NCI-H748 (cell line): ENCODE results near the gene TTC28.

Experiments used
- DNase-seq: peaks from one replicate; lab custom pipeline; 2025; ENCODE audit not compliant: unreplicated experiment; lab: John Stamatoyannopoulos, UW

Gene TTC28

DNA sequence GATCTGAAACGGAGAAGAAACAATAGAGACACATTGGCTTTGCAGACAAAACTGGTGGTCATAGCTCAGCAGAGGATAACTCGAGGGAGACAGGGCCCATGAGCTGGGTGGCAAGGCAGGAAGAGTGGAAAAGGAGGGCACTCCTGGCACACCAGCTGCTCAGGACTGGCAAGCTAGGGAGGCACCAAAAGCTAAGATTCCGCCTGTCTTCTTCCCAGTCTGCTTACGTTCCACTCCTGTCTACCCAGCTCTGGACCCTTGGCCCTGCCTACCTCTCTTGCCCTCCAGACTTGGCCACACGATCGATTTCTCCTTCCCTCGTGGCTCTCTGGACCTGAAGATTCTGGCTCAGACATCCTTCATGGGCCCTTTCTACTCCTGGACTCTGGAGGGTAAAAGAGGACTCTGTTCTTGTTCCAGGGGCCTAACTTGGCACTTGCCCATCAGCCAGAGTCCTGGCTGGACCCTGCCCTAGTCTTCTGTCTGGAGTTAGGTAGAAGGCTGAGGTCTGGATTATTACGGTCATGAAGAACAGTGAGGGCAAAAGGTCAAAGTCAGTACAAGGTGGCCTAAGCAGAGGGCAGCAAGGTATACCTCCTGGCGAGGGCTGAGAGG, 645.4 kb downstream of the TTC28 start:
- DNase-seq, result no peak

DNA sequence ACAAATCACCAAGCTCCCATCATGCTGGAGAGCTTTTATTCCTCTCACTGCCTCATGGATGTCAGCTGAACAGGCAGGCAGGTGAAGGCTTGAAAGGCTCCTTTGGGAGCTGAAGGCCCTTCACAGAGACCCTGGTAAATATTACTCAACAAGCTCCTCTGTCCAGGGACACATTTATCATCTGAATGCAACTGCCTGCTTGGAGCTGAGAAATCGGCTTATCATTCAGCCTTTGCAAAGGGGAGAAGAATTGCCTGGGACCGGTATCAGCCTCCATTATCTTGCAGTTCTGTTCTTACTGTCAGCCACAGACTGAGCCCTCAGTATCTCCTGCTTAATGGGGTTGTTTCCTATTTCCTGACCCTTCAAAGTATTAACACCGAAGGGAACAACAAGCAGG, 646.8 kb downstream of the TTC28 start:
- DNase-seq, result no peak

DNA sequence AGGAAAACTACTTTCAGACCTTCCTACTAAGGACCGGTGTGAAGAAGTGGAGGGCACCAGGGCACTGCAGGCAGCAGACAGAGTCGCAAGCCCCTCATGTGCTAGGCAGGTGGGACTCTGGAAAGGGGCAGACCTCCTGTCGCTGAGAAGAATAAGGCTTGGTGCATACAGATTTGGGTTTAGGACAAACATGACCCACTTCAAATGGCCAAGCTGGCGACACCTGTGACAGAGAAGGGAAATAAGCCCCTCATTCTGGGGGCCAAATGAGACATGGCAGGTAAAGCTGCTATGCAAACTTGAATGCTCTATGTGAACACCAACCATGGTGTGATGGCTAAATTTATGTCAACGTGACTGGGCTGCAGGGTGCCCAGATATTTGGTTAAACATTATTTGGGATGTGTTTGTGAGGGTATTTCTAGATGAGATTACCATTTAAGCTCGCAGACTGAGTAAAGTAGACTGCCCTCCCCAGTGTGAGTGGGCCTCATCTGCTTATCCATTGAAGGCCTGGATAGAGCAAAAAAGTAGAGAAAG, 648.2 kb downstream of the TTC28 start:
- DNase-seq, result no peak

DNA sequence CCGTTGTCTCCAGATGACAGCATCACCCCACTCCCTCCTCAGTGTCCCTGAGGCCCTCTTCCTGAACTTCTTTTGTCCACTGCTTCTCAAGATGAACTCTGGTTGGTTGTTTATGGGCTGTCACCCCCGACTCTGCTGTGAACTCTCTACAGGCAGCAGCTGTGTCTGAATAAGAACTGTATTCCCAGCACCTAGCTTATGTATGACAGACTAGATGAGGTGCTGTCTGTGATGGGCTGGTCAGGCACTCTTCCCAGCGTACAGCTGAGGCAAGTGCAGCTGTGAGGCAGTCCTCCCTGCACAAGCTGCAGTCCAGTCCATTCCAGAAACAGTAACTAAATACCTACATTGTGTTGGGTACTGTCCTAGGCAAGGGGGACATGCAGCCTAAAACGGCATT, 649.2 kb downstream of the TTC28 start:
- DNase-seq, result no peak

DNA sequence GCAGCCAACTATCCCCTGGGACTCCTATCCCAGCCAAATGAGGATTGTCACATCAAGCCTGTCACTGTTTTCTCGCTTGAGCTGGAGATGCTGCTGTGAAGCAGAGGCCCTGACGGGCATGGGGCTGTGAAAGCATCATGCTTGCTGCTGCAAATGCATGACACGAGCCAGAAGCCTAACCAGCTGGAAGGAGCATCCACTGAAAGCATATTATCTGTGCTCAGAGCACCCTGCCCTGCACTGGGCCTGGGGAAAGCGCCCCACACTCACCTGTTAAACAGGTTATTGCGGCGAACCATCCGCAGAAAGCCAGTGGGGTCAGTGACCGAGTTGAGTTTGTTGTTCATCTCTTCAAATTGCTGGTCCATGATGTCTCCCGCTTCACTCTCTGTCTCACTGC, 649.7 kb downstream of the TTC28 start:
- peak; percentile 12 for DNase-seq

DNA sequence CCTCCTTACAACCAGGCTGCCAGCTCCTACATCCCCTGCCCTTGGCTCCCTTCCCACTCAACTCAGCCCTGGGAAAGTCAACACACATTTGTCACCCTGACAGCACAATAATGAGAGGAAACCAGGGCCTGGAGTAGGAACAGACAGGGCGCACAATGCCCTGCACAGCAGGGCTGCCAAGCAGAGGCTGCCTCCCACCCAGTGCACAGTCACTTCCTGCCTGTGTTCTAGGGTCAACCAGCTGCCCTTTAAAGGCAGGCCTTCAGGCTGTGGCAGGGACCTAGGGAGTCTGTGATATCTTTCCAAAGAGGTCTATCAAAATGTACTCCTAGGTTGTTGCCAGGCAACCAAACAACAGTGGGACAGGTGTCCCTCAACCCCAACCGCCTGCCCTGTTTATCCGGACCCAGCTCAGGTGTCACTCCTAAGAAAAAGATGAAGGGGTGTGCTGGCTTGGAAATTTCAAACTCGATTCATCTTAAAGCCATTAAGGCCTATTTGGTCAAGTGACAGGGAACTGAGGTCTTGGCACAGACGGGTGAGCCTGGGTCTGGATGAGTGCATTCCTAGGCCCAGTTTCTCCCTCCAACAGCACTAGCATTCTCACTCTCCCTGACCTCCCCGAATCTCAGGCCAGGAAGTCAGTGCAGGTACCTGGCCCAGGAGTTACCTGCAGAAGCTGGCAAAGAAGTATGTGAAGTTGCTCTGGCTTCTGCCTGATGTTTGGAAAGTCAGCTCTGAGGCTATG, 650.3 kb downstream of the TTC28 start:
- peak; percentile 93 for DNase-seq

DNA sequence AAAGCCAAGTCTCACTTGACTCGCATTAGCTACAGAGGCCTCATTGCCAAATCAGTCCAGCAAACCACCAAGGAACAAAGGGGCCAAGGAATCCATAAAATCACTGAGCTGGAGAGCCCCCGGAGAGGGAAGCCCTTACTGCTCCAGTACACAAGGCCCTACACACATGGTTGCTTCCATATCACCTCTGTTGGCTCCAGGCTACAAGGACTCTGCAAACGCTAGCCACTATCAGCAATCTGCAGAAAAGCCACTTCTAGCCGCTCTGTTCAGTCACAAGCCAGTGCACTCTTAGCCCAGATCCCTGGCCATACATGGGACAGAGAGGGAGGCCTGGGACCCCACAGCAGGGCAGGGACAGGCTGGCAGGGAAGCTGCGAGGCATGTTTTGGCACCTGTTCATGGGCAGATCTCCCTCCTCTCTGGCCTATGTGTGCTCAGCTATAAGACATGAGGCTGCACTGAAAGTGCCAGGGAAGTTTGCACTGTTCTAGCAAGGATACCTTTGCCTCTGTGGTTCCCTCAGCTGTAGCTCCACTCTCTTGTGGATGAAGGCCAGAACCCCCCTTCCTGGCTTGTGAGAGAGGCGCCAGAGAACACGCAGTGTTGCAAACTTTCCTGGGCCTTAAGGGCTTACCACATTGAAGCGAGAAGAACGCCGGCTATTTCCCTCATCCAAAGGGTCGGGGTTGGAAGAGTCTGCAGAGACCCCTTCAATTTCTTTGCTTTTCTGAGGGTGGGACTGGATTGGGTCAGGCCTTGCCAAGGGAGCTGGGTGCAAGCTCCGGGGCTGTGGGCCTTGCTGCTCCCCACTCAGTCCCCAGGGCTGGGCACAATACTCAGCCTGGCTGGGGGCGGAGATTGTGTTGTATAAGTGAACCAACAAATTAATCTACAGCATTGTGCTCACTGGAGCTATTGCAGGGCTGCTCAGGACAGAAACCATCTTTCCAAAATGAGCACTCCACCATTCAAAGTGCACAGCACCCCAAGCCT, 651.9 kb downstream of the TTC28 start:
- DNase-seq, result no peak

DNA sequence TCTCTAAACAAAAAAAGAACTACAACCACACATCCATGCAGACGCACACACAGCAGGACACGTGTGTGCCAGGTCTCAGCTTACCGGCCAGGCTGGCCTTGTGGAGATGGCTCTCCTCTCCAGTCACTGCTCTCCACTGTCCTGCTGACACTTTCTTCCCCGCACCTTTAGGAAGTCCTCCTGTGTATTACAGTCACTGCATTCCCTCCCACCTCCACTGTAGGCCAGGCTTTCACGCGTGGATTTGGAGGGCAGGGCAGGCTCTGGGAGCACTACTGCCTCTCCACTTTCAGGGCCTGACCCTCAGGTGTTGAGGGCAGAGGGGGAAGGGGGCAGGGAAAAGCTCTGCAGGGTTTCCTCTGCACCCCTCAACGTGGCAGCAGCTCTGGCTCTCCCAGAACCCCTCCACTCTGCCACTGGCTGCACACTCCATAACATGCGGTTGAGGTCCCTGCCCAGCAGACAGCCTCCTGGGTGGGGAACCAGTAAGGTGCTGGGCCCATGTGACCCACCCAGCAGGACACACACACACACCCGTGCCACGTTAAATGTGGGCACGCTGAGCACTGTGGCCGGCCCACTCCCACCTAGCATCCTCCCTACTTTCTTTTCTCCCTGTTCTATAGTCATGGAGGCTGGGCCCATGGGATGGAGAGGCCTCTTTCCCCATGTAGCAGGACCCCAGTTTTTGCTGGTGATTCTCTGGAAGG, 653.6 kb downstream of the TTC28 start:
- DNase-seq, result no peak

DNA sequence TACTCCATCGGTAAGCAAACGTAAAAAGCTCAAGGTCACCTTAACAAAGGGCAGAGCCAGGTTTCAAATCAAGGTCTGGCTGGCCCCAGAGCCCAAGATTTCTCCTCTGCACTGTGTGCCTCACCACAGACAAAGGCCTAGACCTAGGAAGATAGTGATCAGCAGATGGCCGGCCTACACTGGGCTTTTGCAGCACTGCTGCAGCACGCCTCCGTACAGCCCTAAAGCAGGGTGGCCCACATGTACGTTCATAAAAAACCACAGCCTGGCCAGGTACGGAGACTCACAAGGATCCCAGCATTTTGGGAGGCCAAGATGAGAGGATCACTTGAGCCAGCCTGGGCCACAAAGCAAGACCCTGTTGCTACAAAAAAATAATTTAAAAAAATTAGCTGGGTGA, 654.3 kb downstream of the TTC28 start:
- no peak for DNase-seq

DNA sequence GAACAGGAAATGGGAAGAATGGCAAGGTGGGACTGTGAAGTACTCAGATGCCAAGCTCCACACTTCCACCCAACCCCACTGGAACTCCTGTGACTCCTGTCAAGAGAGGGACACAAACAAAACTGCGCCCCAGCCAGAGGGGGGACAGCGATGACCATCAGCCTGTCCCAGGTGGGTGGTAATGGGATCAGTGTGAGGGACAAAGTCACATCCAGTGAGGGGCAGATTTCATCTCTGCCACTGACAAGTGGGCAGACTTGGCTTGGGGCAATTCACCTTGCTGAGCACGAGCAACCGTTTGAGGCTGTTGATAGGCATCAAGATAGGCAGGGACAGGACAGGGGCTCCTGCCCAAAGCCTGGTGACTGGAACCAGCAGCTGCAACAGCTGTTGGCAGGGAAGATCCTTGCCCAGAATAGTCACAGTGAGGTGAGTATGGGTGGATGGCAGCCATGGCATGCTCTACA, 655.2 kb downstream of the TTC28 start:
- DNase-seq, result no peak

DNA sequence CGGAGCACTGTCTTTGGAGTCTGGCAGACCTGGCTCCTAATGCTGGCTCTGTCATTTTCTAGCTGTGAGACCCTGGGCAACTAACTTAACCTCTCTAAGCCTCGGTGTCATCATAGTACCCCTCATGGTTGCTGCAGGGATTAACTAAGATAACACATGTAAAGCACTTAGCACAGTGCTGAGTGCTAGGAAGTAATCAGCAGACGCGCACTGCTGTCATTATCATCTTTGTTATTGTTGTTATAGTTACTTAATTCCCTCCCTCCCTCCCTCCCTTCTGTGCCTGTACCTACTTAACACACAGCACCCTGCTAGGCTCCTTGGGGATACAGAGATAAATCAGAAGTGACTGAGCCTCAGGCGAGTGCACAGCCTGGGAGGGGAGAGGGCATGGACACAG, 655.9 kb downstream of the TTC28 start:
- DNase-seq, result peak; percentile 3

DNA sequence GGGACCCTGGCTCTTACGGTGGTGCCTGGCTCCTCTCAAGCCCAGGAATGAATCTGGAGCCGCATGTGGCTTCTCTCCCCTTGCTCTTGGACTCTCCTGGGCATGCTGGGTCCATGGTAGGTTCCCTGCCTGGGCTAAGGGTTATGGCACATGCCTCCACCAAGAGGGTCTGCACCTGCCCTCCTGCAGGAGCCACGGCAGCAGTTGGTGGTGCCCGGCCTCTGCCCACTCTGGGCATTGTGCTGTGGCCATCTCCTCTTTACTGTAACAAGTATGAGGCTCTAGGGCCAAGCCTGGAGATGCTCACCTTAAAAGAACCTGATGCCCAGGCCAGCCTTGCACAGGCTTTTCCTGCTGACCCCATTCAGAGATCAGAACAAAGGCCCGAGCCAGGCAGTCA, 656.6 kb downstream of the TTC28 start:
- DNase-seq, result no peak

DNA sequence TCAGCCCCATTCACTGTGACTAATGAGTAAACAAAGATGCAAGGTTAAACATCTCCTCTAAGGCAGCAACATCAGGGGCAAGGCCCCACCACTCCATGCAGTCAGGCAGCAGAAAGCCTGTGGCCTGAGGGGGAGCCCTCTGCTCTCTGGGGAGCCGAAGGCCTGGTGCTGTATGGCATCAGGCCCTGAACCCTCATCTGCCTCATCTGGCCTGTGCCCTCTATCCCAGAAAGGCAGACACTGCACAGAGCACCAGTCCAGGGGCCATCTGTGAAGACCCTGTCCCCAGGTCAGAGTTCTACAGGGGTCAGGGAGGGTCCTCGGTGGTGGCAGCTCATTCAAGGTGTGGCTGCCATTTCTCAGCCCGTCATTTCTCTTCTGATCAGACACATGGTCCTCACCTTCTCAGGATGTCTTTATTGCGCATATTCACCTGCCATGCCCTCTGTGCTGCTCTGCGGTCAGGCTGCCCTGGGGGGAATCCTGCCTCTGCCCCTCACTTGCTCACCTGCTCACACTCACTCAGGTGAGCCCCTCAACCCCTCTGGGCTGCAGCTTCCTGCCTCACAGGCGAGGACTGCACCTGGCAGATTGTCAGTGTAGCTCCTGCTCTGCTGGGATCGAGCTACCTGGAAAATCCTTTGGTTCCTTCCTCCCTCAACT, 657.5 kb downstream of the TTC28 start:
- no peak for DNase-seq

DNA sequence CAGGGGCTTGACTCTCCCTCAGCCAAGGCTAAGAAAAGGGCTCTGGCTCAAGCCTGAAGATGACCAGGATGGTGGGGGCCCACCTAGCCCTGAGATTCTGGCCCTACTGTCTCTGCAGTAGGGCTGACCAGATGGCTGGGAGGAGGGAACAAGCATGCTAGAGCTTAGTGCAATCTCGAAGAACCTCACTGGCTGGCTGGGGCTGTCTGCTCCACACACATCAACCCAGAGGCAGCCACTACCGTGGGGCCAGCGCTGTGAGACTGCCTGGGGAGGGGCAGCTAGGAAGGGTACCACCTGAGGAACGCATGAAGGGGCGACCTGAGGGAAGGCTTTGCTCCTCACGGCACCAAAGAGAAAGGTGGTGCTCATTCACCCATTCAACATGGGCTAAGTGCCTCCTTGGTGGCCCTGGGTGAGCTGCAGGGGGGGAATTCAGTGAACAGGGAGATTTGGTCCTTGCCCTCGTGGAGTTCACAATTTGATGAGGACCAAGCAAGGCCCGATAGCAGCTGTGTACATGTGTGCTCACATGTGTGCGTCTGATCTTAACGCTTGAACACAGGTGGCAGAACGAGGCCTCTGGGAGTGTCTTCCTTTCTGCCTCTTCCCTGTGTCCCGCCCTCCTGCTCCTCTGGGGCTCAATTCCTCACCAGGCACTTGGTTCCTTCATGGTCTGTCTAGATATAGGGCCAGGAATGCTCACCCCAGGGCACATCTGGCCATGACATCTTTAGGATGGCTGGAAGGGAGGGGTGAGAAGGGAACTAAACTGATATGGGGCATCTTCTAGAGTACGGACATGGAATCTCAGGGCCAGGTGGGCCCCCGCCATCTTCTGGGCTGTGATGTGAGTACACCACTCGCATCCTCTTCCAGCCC, 658.3 kb downstream of the TTC28 start:
- DNase-seq, result no peak

DNA sequence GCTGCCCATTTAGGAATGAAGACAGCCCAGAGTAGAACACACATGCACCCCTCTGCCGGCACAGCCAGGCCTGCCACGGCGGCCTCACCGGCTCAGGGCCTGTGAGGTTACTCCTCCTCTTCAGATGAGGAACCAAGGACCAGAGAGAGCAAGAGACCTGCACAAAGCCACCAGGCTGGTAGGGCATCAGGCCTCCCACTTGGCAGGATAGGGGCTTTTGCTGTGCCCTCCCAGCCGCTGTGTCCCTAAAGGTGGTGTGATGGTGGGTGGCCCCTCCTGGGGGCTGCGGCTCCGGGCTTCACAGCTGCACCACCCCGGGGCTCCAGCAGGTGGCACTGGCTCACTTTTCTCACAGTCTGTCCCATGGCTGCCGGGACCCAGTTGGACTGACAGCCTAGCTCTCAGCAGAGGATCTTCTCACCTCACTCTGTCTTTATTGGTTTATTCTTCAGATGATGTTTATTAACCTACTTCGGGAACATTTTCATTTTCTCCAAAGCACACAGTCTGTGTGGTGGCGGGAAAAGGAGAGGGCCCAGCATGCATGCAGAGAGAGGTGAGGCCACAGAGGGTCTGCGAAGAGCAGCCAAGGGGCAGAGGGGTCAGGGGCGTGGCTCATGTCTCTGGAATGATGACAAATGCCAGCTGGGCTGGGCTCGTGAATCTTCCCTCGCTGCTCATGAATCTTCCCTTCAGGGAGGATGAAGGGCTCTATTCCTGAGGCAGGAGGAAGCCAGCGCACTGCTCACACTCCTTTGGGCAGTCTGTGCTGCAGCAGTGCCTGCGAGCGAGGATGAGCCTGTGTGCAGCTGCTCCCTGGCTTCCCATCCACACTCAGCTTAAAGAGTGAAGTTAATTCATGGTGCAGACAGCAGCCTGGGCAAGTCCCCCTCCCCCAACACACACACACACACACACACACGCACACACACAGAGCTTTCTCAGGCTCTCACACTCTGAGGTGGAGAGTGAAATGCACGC, 659.5 kb downstream of the TTC28 start:
- peak; percentile 58 for DNase-seq

DNA sequence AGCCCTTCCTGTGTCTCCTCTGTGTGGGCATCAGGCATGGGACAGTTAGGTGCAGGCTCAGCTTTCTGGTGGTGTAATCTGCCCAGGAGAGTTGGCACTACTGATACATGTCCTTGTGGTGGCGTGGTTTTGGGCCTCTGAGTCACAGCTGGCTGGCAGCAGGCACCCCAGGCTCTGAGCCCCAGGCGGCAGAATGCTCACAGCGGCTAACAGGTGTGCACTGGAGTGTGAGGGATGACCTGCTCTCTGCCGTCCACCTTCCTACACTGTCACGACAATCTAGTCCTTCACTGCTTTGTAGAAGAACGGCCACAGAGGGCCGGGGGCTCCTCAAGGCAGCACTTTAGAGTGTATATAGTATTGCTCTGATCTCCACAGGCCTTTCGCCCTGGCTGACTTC, 660.3 kb downstream of the TTC28 start:
- no peak for DNase-seq

DNA sequence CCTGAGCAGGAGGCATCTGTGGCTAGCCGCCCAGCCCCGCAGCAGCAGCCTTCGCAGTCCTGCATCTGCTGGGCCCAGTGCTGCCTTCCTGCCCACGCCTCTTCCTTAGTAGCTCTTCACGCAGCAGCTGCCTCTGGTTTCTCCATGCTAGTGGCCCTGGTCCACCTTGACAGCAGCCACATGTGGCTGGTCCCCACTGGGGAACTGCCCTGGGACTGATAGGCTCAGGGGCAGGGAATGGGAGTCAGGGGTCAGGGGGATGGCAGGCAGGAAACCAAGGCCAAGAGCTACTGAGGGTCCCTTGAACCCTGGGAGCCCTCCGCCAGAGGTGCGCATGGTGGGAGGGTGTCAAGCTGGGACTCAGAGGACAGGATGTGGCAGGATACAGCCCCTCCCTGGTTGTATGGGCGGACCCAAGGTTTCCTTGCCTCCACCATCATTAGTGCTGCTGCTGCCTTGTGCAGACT, 661.1 kb downstream of the TTC28 start:
- DNase-seq, result no peak

DNA sequence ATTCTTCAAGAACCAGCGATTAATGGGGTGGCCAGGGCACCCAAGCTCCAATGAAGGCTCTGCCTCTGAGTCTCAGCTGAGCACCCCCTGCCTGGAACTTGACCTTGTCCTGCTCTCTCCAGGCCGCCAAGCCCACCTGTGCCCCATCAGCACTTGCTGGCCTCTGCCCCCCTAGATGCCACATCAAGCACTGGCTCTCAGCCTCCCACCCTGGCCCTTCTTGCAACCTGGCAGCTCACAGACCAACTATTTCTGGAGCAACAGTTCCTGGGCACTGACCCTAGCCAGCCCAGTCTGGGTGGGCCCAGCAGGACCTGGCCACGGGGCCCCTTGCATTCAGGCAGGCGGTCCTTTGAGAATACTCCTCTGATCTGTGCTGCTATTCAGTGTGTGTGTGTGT, 661.8 kb downstream of the TTC28 start:
- DNase-seq, result no peak
